HFFc6 (cell line): Measurements from ENCODE around the gene DCT. TPM values are rescaled to one million over a fixed set of nuclear protein-coding genes. Genes with fewer than 3 reads are reported as not detected.

Source experiments
- DNase-seq: peaks from one replicate; pipeline ENCODE4 v3.0.0-alpha.2; 2018
- H3K27ac Mint-ChIP-seq: 2 replicates; pipeline ENCODE4 v1.8.0; 2020; ENCODE audit warnings: mild to moderate bottlenecking, mixed read lengths
- H3K27me3 Mint-ChIP-seq: 2 replicates; pipeline ENCODE4 v1.8.0; 2021; ENCODE audit warnings: mild to moderate bottlenecking, moderate library complexity, mixed read lengths; ENCODE audit not compliant: insufficient read depth
- H3K36me3 Mint-ChIP-seq: 2 replicates; pipeline ENCODE4 v1.8.0; 2021; ENCODE audit warnings: low read depth, mixed read lengths
- H3K4me1 Mint-ChIP-seq: 2 replicates; pipeline ENCODE4 v1.8.0; 2020; ENCODE audit warnings: low read depth, mixed read lengths
- H3K4me3 Mint-ChIP-seq: 2 replicates; pipeline ENCODE4 v1.8.0; 2020; ENCODE audit warnings: mild to moderate bottlenecking, moderate library complexity, mixed read lengths
- H3K9me3 Mint-ChIP-seq: 2 replicates; pipeline ENCODE4 v1.8.0; 2020; ENCODE audit warnings: mild to moderate bottlenecking, mixed read lengths
- CTCF ChIP-seq: fragments of 200-600 bp; sonication (generic); IDR thresholded peaks from 2 replicates; pipeline ENCODE4 v1.5.0; 2021; ENCODE audit warnings: antibody characterized with exemption, mild to moderate bottlenecking
- total RNA-seq, 6 experiments: library from RNA; stranded (reverse); fragmentation: NEBNext Ultra II Directional; extraction: Animal tissue kit (Norgen Biotek cat#: 25700); gene quantifications; 2 replicates in 1 of 6; 3 replicates in 5 of 6; pipeline ENCODE4 v1.2.3, GENCODE V29; 2021

The DCT gene
- total RNA-seq, 6 experiments from 2014 or later = not detected

DNA sequence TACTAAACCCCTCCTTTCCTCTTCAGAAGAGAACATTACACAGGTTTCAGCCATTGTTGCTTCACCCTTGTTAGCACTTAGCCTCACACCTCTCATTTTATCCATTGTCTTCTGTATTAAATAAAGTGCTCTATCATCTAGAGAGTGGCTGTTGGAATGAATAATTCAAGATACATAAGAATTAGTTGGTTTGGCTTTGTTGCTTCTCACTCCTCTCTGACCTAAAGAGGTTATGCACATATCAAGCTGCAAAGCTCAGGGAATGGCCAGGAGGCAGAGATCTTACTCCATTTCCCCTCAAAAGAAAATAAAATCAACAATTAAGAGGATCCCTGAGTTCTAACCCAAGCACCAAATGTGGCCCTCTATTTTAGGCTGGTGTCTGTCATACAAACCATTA lies 79.7 kb downstream of the DCT start:
- Mint-ChIP-seq H3K4me3 (no peak overlapping the region), H3K9me3 (no peaks in the 10 kb centered on the region), H3K4me1 (no peaks in the 10 kb centered on the region), H3K27ac (no peak overlapping the region), H3K36me3 (no peaks in the 10 kb centered on the region), H3K27me3 (no peaks in the 10 kb centered on the region)
- TF ChIP-seq CTCF = no peak
- DNase-seq = no peak

GRCh38 chr13:94395860-94396259 lies 83.6 kb downstream of the DCT start:
- Mint-ChIP-seq H3K36me3 (no peaks in the 10 kb centered on the region), H3K27ac (no peak overlapping the region), H3K27me3 (no peaks in the 10 kb centered on the region; the same call in 1 of the 2 replicates), H3K4me3 (no peak overlapping the region), H3K9me3 (no peaks in the 10 kb centered on the region), H3K4me1 (no peaks in the 10 kb centered on the region)
- no peak for TF ChIP-seq CTCF
- DNase-seq = no peak

DNA sequence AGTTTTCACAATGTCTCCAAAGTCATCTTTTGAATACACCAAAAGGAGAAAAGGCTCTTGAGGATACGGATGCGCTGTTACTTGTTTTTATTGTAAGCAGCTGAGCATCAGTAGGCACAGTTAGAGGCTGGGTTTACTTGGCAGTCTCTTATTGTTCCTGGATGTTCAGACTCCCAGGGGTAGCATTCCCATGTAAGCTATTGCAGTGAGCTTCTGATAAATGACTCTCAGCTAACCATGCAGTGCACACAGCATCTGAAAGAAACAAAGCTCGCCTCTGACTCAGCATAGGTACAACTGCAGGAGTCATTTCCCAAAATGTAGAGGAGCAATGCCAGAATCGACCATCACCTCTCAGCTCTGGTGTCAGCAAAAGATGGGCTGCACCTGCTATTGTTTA lies 84.8 kb downstream of the DCT start:
- H3K9me3 Mint-ChIP-seq = no peaks in the 10 kb centered on the region
- no peak overlapping the region for H3K4me3 Mint-ChIP-seq
- H3K27ac Mint-ChIP-seq = no peak overlapping the region
- no peaks in the 10 kb centered on the region for H3K36me3 Mint-ChIP-seq
- DNase-seq = no peak
- H3K4me1 Mint-ChIP-seq = no peaks in the 10 kb centered on the region
- TF ChIP-seq CTCF = no peak
- H3K27me3 Mint-ChIP-seq = no peaks in the 10 kb centered on the region; the same call in 1 of the 2 replicates

- no peak for TF ChIP-seq CTCF
- no peaks in the 10 kb centered on the region for H3K9me3 Mint-ChIP-seq
- no peaks in the 10 kb centered on the region for H3K4me1 Mint-ChIP-seq
- peaks cover 6% of the 10 kb centered on the region for H3K27me3 Mint-ChIP-seq
- DNase-seq = no peak
- H3K36me3 Mint-ChIP-seq = no peaks in the 10 kb centered on the region
- H3K4me3 Mint-ChIP-seq = no peak overlapping the region
- H3K27ac Mint-ChIP-seq = no peak overlapping the region
These were observed 88.6 kb downstream of the DCT start for GRCh38 chr13:94390881-94391280.

- Mint-ChIP-seq H3K36me3 (no peaks in the 10 kb centered on the region), H3K4me3 (no peak overlapping the region), H3K27ac (no peak overlapping the region), H3K27me3 (peaks cover 7% of the 10 kb centered on the region), H3K9me3 (no peaks in the 10 kb centered on the region), H3K4me1 (no peaks in the 10 kb centered on the region)
- TF ChIP-seq CTCF = no peak
- no peak for DNase-seq
These were observed 89.7 kb downstream of the DCT start for GRCh38 chr13:94389604-94390351.
